Testis (tissue), 3 donors: ENCODE data around the gene MED12L. TPM values are rescaled to one million over a fixed set of nuclear protein-coding genes. Genes with fewer than 3 reads are reported as not detected.
"Not testable (repeated sequence)": the region's sequence is repeated elsewhere in the genome, so short reads cannot be mapped to it uniquely, and the experiment has no call there.

Source experiments
- DNase-seq: peaks from one replicate; pipeline ENCODE4 v3.0.0-alpha.2; 2019
- H3K27ac ChIP-seq, 2 donors: fragments of 200-600 bp; sonication (generic); one replicate each; pipeline ENCODE4 v1.5.1; 2019
- H3K27me3 ChIP-seq: fragments of 200-600 bp; sonication (generic); one replicate; pipeline ENCODE4 v1.5.1; 2019
- H3K36me3 ChIP-seq: fragments of 200-600 bp; sonication (generic); one replicate; pipeline ENCODE4 v1.5.1; 2017; ENCODE audit warnings: low read depth; ENCODE audit errors: missing control alignments
- H3K4me1 ChIP-seq: fragments of 200-600 bp; sonication (generic); one replicate; pipeline ENCODE4 v1.5.1; 2019
- H3K4me3 ChIP-seq, 2 donors: fragments of 200-600 bp; sonication (generic); one replicate each; pipeline ENCODE4 v1.5.1; 2017 to 2019
- H3K9me3 ChIP-seq: fragments of 200-600 bp; sonication (generic); one replicate; pipeline ENCODE4 v1.5.1; 2017
- POLR2A ChIP-seq: fragments of 450-650 bp; IDR thresholded peaks from one replicate; pipeline ENCODE4 v1.6.1; 2017; ENCODE audit warnings: antibody characterized with exemption, mild to moderate bottlenecking, moderate library complexity
- WGBS, 2 donors: methylation state at CpG; one replicate each; pipeline ENCODE4 v1.1.5; 2018; 5-methylcytosine and 5-hydroxymethylcytosine counted together
- intact Hi-C: fragments of 100-400 bp; cut with DNase I; formaldehyde crosslinking; loops from one replicate; pipeline ENCODE4 v1.15.1; 2023; ENCODE audit warnings: low total_unique reads
- polyA plus RNA-seq: library from polyadenylated mRNA; stranded (reverse); fragments of 350-450 nt; fragmentation: Illumina TruSeq; extraction: RNeasy Lipid Tissue Mini Kit (QIAGEN cat#74804); gene quantifications from one replicate; pipeline ENCODE4 v1.2.3, GENCODE V29; 2014; ENCODE audit warnings: low read depth, low replicate concordance; ENCODE audit not compliant: insufficient read depth
- total RNA-seq, 2 donors: library from RNA; depleted of rRNA; stranded (reverse); fragments of >200 nt; gene quantifications; one replicate each; pipeline ENCODE4 v1.2.3, GENCODE V29; 2016
- TF ChIP-seq, protein P1 (sequence below), 3 experiments: fragments of 450-650 bp in 2 of 3; fragments of 200-600 bp in 1 of 3; sonication (generic) in 1 of 3; IDR thresholded peaks; one replicate each; pipeline ENCODE4 v1.5.1; 2016 to 2019; ENCODE audit warnings: antibody characterized with exemption in 3 of 3, mild to moderate bottlenecking in 2 of 3, moderate library complexity in 1 of 3

MED12L gene
- total and polyA plus RNA-seq, 3 donors from 2014 or later = 10.3 to 18.5 (median 10.4) TPM

- Histone ChIP-seq H3K27me3 (no peaks in the 10 kb centered on the region), H3K9me3 (no peaks in the 10 kb centered on the region), H3K4me3 (no peak overlapping the region), H3K27ac (no peak overlapping the region), H3K4me1 (no peaks in the 10 kb centered on the region), H3K36me3 (no peaks in the 10 kb centered on the region)
- no peak for DNase-seq
- WGBS, 2 donors = 40 to 47% methylated on average over 2 of the region's 2 CpGs
- TF ChIP-seq, protein P1, sequence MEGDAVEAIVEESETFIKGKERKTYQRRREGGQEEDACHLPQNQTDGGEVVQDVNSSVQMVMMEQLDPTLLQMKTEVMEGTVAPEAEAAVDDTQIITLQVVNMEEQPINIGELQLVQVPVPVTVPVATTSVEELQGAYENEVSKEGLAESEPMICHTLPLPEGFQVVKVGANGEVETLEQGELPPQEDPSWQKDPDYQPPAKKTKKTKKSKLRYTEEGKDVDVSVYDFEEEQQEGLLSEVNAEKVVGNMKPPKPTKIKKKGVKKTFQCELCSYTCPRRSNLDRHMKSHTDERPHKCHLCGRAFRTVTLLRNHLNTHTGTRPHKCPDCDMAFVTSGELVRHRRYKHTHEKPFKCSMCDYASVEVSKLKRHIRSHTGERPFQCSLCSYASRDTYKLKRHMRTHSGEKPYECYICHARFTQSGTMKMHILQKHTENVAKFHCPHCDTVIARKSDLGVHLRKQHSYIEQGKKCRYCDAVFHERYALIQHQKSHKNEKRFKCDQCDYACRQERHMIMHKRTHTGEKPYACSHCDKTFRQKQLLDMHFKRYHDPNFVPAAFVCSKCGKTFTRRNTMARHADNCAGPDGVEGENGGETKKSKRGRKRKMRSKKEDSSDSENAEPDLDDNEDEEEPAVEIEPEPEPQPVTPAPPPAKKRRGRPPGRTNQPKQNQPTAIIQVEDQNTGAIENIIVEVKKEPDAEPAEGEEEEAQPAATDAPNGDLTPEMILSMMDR (IDR thresholded peaks at IDR 0.05) = no peak
- TF ChIP-seq POLR2A = no peak
- intact Hi-C loops = no loop called here
These were observed 150.9 kb downstream of the MED12L start for GRCh38 chr3:151236316-151236715.

- no peak overlapping the region for H3K4me3 ChIP-seq
- no peak overlapping the region for H3K27ac ChIP-seq
- no peaks in the 10 kb centered on the region for H3K4me1 ChIP-seq
- no peak for DNase-seq
- H3K27me3 ChIP-seq = no peaks in the 10 kb centered on the region
- no peaks in the 10 kb centered on the region for H3K36me3 ChIP-seq
- TF ChIP-seq, protein P1 (IDR thresholded peaks at IDR 0.05) = no peak
- no peak for TF ChIP-seq POLR2A
- intact Hi-C loops = no loop called here
- 89 to 91% methylated on average over 7 of the region's 7 CpGs for WGBS, 2 donors
- H3K9me3 ChIP-seq = no peaks in the 10 kb centered on the region
These were observed 151.3 kb downstream of the MED12L start for GRCh38 chr3:151236736-151237135.

GRCh38 chr3:151242006-151242405, 156.5 kb downstream of the MED12L start:
- H3K9me3 ChIP-seq, H3K27me3 ChIP-seq, H3K4me3 ChIP-seq, DNase-seq, intact Hi-C loops, H3K36me3 ChIP-seq, H3K4me1 ChIP-seq, H3K27ac ChIP-seq: not testable (repeated sequence)
- WGBS, 2 donors = 96% methylated on average over 15 to 18 of the region's 18 CpGs

DNA sequence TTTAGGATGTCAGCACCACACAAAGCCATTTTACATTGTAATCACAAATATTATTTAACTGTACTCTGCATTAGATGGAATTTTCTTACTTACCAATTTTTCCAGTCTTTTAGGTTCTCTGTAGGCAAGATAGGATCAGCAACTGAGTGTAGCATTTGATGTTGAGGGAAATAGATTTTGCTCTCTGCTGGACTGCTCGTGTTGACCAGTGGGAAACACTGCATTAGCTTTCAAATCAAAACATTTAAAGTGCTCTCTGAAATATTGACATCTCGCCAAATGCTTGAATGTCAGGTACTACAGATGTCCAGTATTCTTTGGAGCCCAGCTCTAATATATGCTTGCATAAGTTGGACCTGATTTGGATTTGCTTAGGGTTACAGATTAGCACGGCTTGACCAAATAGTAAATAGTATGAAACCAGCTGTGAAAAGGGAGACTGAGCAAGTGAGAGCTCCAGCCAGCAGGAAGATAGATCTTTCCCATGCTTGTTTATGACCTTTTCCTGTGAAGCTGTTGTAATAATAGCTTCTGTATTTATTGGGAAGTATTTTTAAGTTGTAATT, 163.4 kb downstream of the MED12L start:
- intact Hi-C loops = no loop called here
- Histone ChIP-seq H3K27me3 (no peaks in the 10 kb centered on the region), H3K4me1 (no peaks in the 10 kb centered on the region), H3K4me3 (no peak overlapping the region), H3K9me3 (no peaks in the 10 kb centered on the region), H3K36me3 (no peaks in the 10 kb centered on the region), H3K27ac (no peak overlapping the region)
- TF ChIP-seq POLR2A = no peak
- TF ChIP-seq, protein P1 (IDR thresholded peaks at IDR 0.05) = no peak
- 63 to 75% methylated on average over 3 of the region's 3 CpGs for WGBS, 2 donors
- no peak for DNase-seq

DNA sequence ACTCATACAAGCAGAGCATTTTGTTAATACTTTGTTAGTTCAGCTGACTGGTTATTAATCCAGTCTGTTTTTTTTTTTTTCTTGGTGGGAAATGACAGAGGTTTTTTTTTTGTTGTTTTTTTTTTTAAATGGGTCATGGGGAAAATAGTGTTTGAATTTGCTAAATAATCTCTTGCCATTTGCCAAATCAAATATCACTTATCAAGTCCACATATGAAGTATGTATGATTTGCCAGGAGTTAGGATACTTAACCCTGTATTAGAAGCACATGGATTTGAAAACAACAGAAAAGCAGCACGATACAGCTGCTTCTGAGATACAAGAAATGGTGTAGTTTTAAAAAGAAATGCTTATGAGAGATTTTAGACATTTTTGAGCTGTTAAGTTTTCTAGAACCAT, 171.3 kb downstream of the MED12L start:
- DNase-seq = no peak
- intact Hi-C loops = no loop called here
- no peak overlapping the region for H3K27ac ChIP-seq
- H3K36me3 ChIP-seq = no peaks in the 10 kb centered on the region
- H3K9me3 ChIP-seq = no peaks in the 10 kb centered on the region
- no peak overlapping the region for H3K4me3 ChIP-seq
- 65 to 72% methylated on average over 1 of the region's 1 CpG for WGBS, 2 donors
- no peaks in the 10 kb centered on the region for H3K27me3 ChIP-seq
- no peaks in the 10 kb centered on the region for H3K4me1 ChIP-seq
- TF ChIP-seq, protein P1 (IDR thresholded peaks at IDR 0.05) = no peak
- no peak for TF ChIP-seq POLR2A
